Thyroid gland (tissue), 4 donors: ENCODE results near the gene KIAA2012.

Experiments used
- POLR2A ChIP-seq, 2 donors: fragments of 450-650 bp; IDR thresholded peaks; one replicate each; pipeline ENCODE4 v1.6.1; 2017; ENCODE audit warnings: antibody characterized with exemption in 2 of 2, mild to moderate bottlenecking in 2 of 2, moderate library complexity in 1 of 2
- TF ChIP-seq, protein P1 (sequence below), 6 experiments: fragments of 200-600 bp in 3 of 6; fragments of 450-650 bp in 3 of 6; sonication (generic) in 3 of 6; IDR thresholded peaks; one replicate each; pipeline ENCODE4 v1.5.1; 2016 to 2019; ENCODE audit warnings: antibody characterized with exemption in 6 of 6, mild to moderate bottlenecking in 2 of 6, inconsistent platforms in 1 of 6, moderate library complexity in 1 of 6

DNA sequence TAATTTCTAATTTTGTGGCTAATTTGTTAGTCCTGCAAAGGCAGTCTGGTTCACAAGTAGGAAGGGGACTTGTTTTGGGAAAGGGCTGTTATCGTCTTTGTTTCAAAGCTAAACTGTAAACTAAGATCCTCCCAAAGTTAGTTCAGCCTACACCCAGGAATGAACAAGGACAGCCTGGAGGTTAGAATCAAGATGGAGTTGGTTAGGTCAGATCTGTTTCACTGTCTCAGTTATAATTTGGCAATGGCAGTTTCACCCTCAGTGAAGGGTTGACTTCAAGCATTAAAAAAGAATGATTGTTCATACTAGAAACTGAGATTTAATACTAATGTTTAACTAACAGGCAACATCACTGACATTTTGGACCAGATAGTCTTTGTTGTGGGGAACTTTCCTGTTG is 69.5 kb downstream of the KIAA2012 start:
- TF ChIP-seq POLR2A (IDR thresholded peaks at IDR 0.05), result no peak
- TF ChIP-seq, protein P1, sequence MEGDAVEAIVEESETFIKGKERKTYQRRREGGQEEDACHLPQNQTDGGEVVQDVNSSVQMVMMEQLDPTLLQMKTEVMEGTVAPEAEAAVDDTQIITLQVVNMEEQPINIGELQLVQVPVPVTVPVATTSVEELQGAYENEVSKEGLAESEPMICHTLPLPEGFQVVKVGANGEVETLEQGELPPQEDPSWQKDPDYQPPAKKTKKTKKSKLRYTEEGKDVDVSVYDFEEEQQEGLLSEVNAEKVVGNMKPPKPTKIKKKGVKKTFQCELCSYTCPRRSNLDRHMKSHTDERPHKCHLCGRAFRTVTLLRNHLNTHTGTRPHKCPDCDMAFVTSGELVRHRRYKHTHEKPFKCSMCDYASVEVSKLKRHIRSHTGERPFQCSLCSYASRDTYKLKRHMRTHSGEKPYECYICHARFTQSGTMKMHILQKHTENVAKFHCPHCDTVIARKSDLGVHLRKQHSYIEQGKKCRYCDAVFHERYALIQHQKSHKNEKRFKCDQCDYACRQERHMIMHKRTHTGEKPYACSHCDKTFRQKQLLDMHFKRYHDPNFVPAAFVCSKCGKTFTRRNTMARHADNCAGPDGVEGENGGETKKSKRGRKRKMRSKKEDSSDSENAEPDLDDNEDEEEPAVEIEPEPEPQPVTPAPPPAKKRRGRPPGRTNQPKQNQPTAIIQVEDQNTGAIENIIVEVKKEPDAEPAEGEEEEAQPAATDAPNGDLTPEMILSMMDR (IDR thresholded peaks at IDR 0.05), result no peak
